ENCODE results near the gene IL17RA. TPM values are rescaled to one million over a fixed set of nuclear protein-coding genes. Genes with fewer than 3 reads are reported as not detected.
A peak's percentile ranks its signal among the peaks of the same experiment; 100 is the strongest.

The IL17RA gene
- total and polyA plus RNA-seq, 10 donors = 2.9 to 100 (median 43.2) TPM

DNA sequence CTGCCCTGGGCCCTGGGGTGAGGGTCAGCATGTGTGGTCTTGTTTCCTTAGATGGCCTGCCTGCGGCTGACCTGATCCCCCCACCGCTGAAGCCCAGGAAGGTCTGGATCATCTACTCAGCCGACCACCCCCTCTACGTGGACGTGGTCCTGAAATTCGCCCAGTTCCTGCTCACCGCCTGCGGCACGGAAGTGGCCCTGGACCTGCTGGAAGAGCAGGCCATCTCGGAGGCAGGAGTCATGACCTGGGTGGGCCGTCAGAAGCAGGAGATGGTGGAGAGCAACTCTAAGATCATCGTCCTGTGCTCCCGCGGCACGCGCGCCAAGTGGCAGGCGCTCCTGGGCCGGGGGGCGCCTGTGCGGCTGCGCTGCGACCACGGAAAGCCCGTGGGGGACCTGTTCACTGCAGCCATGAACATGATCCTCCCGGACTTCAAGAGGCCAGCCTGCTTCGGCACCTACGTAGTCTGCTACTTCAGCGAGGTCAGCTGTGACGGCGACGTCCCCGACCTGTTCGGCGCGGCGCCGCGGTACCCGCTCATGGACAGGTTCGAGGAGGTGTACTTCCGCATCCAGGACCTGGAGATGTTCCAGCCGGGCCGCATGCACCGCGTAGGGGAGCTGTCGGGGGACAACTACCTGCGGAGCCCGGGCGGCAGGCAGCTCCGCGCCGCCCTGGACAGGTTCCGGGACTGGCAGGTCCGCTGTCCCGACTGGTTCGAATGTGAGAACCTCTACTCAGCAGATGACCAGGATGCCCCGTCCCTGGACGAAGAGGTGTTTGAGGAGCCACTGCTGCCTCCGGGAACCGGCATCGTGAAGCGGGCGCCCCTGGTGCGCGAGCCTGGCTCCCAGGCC, 23.7 kb downstream of the IL17RA start:
- peak overlapping the region in 1 of 8 donors; percentile 48 for H3K4me3 ChIP-seq
- H3K4me1 ChIP-seq = peaks cover 0 to 92% (median 24%) of the 10 kb centered on the region in 6 donors
- WGBS, 5 donors = 95 to 97% (median 96%) methylated on average over 36 to 66 of the region's 66 CpGs
- no peak for TF ChIP-seq CTCF (IDR thresholded peaks at IDR 0.05 in 8 of 11, conservative IDR thresholded peaks at IDR 0.05 in 3 of 11)
- TF ChIP-seq POLR2AphosphoS5 (IDR thresholded peaks at IDR 0.05) = peak in 2 of 3 donors; percentile 10 to 61
- no peaks in the 10 kb centered on the region for H3K9me3 ChIP-seq
- peaks cover 2 to 87% (median 59%) of the 10 kb centered on the region in 6 donors for H3K36me3 ChIP-seq
- no peaks in the 10 kb centered on the region for H3K27me3 ChIP-seq (replicated peaks in 1 of 7)
- peak; percentile 81 for DNase-seq
- intact Hi-C loops (cut with DNase I; ENCODE audit: low total_unique reads) = no loop called here
- peak overlapping the region in 6 of 8 donors; percentile 73 to 94 (median 84) for H3K27ac ChIP-seq

DNA sequence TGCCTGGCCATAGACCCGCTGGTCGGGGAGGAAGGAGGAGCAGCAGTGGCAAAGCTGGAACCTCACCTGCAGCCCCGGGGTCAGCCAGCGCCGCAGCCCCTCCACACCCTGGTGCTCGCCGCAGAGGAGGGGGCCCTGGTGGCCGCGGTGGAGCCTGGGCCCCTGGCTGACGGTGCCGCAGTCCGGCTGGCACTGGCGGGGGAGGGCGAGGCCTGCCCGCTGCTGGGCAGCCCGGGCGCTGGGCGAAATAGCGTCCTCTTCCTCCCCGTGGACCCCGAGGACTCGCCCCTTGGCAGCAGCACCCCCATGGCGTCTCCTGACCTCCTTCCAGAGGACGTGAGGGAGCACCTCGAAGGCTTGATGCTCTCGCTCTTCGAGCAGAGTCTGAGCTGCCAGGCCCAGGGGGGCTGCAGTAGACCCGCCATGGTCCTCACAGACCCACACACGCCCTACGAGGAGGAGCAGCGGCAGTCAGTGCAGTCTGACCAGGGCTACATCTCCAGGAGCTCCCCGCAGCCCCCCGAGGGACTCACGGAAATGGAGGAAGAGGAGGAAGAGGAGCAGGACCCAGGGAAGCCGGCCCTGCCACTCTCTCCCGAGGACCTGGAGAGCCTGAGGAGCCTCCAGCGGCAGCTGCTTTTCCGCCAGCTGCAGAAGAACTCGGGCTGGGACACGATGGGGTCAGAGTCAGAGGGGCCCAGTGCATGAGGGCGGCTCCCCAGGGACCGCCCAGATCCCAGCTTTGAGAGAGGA, 24.5 kb downstream of the IL17RA start:
- DNase-seq = peak; percentile 72
- peak in 1 of 3 donors; percentile 31 for TF ChIP-seq POLR2AphosphoS5 (IDR thresholded peaks at IDR 0.05)
- no peak for TF ChIP-seq POLR2A (IDR thresholded peaks at IDR 0.05)
- Histone ChIP-seq H3K27ac (peak overlapping the region in 3 of 8 donors; percentile 16 to 94 (median 88)), H3K27me3 (replicated peaks in 1 of 7) (no peaks in the 10 kb centered on the region), H3K4me1 (peaks cover 0 to 98% (median 27%) of the 10 kb centered on the region in 6 donors), H3K36me3 (peaks cover 2 to 81% (median 59%) of the 10 kb centered on the region in 6 donors), H3K9me3 (no peaks in the 10 kb centered on the region), H3K4me3 (no peak overlapping the region)
- WGBS, 5 donors = 93 to 95% (median 95%) methylated on average over 24 to 42 of the region's 42 CpGs
- intact Hi-C loops (cut with DNase I; ENCODE audit: low total_unique reads) = no loop called here

- intact Hi-C loops (cut with DNase I; ENCODE audit: low total_unique reads) = no loop called here
- Histone ChIP-seq H3K27me3 (replicated peaks in 1 of 7) (no peaks in the 10 kb centered on the region), H3K36me3 (peaks cover 2 to 74% (median 52%) of the 10 kb centered on the region in 6 donors), H3K9me3 (no peaks in the 10 kb centered on the region), H3K4me3 (no peak overlapping the region), H3K27ac (peak overlapping the region in 1 of 8 donors; percentile 94), H3K4me1 (peaks cover 0 to 98% (median 27%) of the 10 kb centered on the region in 6 donors)
- peak; percentile 62 for DNase-seq
- 87 to 91% (median 89%) methylated on average over 16 of the region's 16 CpGs for WGBS, 5 donors
- TF ChIP-seq CTCF (IDR thresholded peaks at IDR 0.05 in 8 of 11, conservative IDR thresholded peaks at IDR 0.05 in 3 of 11) (no peak), POLR2A (IDR thresholded peaks at IDR 0.05) (no peak), POLR2AphosphoS5 (IDR thresholded peaks at IDR 0.05) (no peak)
These were observed 25.2 kb downstream of the IL17RA start for GRCh38 chr22:17109976-17110375.

DNA sequence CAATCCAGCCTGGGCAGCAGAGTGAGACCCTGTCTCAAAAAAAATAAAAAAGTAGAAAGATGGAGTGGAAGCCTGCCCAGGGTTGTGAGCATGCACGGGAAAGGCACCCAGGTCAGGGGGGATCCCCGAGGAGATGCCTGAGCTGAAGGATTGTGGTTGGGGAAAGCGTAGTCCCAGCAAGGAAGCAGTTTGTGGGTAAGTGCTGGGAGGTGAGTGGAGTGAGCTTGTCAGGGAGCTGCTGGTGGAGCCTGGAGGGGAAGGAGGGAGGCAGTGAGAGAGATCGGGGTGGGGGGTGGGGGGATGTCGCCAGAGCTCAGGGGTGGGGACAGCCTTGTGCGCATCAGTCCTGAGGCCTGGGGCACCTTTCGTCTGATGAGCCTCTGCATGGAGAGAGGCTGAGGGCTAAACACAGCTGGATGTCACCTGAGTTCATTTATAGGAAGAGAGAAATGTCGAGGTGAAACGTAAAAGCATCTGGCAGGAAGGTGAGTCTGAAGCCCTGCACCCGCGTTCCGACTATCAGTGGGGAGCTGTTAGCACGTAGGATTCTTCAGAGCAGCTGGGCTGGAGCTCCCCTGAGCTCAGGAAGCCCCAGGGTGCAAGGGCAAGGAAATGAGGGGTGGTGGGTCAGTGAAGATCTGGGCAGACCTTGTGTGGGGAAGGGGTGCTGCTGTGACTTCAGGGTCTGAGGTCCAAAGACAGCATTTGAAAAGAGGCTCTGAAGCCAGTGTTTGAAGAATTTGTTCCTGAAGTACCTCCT, 26.2 kb downstream of the IL17RA start:
- intact Hi-C loops (cut with DNase I; ENCODE audit: low total_unique reads) = no loop called here
- Histone ChIP-seq H3K4me3 (no peak overlapping the region), H3K27ac (peak overlapping the region in 1 of 8 donors; percentile 24), H3K36me3 (peaks cover 2 to 65% (median 42%) of the 10 kb centered on the region in 6 donors), H3K9me3 (no peaks in the 10 kb centered on the region), H3K27me3 (replicated peaks in 1 of 7) (no peaks in the 10 kb centered on the region), H3K4me1 (peaks cover 0 to 98% (median 28%) of the 10 kb centered on the region in 6 donors)
- no peak for TF ChIP-seq CTCF (IDR thresholded peaks at IDR 0.05 in 8 of 11, conservative IDR thresholded peaks at IDR 0.05 in 3 of 11)
- no peak for TF ChIP-seq POLR2A (IDR thresholded peaks at IDR 0.05)
- TF ChIP-seq POLR2AphosphoS5 (IDR thresholded peaks at IDR 0.05) = peak in 1 of 3 donors; percentile 6
- WGBS, 5 donors = 78 to 84% (median 81%) methylated on average over 13 of the region's 13 CpGs
- peak; percentile 66 for DNase-seq
